GM12801 (cell line): ENCODE data around the gene MRGPRE.

ENCODE experiments used
- CTCF ChIP-seq: IDR thresholded peaks from one replicate; pipeline ENCODE4 v1.5.1; 2011; ENCODE audit warnings: control low read depth; ENCODE audit not compliant: insufficient read length; ENCODE audit errors: extremely low read depth

MRGPRE gene

GRCh38 chr11:3190600-3190999 lies 41.6 kb downstream of the MRGPRE start:
- no peak for TF ChIP-seq CTCF

GRCh38 chr11:3189886-3190583 lies 42.2 kb downstream of the MRGPRE start:
- no peak for TF ChIP-seq CTCF

- TF ChIP-seq CTCF, result no peak
These were observed 42.9 kb downstream of the MRGPRE start for GRCh38 chr11:3189196-3189843.

GRCh38 chr11:3188496-3189195 lies 43.6 kb downstream of the MRGPRE start:
- TF ChIP-seq CTCF, result no peak

- no peak for TF ChIP-seq CTCF
These were observed 45.9 kb downstream of the MRGPRE start for GRCh38 chr11:3186166-3186953.

GRCh38 chr11:3184732-3185347 lies 47.4 kb downstream of the MRGPRE start:
- no peak for TF ChIP-seq CTCF

- no peak for TF ChIP-seq CTCF
These were observed 48.7 kb downstream of the MRGPRE start for GRCh38 chr11:3183523-3183922.
